SKM-1 treated with dmso at 0.1 percent for 144 hours (cell line): Measurements from ENCODE around the gene ABCC1.
"Not testable (repeated sequence)": the region's sequence is repeated elsewhere in the genome, so short reads cannot be mapped to it uniquely, and the experiment has no call there.

ENCODE experiments used
- DNase-seq: peaks from one replicate; lab custom pipeline; 2025; ENCODE audit not compliant: unreplicated experiment; lab: John Stamatoyannopoulos, UW

Gene ABCC1

DNA sequence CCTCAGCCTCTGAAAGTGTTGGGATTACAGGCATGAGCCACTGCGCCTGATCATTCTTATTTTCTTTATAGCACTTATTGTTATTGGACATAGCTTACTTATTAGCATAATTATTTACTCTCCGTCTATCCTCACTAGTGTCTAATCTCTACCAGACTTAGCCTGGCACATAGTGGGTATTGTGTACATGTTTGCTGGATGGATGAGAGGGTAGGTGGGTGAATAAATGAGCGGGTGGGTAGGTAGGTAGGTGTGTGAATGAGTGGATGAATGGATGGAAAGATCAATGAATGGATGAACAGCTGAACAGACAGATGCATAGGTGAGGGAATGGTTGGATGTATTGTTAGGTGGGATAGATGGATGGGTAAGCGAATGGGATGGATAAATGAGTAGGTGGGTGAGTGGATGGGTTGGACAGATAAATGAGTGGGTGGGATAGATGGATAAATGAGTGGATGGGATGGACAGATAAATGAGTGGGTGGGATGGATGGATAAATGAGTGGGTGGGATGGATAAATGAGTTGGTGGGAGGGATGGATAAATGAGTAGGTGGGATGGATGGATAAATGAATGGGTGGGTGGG lies 222.0 kb downstream of the ABCC1 start:
- no peak for DNase-seq

DNA sequence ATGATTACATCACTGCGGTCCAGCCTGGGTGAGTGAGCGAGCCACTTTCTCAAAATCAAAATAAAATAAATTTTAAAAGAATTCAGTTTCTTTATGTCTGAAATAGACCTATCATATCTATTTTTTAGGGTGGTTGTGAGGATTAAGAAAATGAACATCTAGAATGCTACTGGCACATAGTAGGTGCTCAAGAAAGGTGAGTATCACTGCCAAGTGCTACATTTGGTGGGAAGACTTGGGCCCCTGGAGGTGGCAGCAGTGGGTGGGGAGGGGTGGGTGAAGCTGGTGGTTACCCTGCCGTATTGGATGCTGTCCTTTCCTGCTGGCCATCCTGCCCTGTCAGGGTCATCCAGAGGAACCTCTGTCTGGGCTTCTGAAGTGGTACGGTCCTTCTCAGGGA lies 223.6 kb downstream of the ABCC1 start:
- no peak for DNase-seq

DNA sequence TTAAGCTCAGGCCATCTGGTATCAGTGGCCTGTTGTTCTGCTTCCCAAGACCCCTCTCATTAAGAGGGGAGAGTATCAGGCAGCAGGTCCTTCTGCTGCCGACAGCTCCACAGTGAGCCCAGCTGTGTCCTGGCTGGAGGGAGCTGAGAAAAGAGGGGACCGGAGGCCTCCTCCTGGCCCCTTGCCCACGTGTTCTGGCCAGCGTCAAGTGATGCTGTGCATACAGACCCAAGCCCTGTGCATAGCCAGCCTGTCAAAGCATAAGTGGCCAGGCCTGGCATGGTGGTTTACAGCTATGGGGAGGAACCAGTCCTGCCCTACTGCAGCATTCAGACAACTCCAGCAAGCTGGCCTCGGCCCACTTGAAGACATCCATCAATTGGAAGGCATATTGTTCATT lies 225.9 kb downstream of the ABCC1 start:
- DNase-seq, result no peak

DNA sequence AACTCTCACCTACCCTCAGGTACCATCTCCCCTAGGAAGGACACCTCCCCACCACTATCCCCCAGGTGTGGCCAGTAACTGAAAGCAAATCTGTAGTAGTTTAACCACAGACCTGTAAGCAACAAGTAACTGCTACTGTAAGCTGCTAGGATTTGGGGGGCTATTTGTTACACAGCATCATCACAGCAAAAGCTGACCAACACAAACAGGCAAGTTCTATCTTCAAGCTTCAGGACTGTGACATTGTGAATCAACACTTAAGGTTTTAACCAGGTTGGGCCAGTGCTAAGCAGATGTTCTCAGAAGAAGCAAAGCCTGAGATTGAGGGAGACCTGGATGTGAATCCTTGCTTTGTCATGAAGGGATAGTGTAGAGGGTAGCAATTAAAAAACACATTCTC lies 226.9 kb downstream of the ABCC1 start:
- no peak for DNase-seq

DNA sequence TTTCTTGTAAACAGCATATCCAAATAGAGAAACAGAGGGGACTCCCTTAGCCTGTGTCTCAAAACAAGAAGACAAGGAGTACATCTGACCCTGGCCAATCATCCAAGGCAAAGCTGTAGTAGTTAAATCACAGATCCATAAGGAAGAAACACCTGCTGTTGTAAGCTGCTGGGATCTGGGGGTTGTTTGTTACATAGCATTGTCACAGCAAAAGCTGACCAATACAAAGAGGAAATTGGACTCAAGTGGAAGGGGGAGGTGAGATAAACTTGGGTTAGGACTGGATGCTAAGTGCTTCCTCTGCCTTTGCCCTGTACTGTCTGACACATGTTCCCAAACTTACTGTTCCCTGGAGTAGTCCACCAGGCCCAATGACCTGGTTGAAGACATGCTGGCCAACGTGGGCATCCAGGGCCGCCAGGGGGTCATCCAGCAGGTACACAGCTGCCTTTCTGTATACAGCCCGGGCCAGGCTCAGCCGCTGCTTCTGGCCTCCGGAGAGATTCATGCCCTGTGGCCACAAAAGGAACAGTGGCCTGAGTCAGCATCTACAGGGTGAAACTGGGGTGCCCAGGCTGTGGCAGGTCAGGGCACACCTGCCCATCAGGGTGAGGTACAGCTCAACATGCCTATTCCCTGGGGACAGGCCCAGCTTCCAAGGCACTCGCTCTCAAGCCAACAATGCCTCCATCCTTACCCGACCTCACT lies 229.2 kb downstream of the ABCC1 start:
- no peak for DNase-seq

DNA sequence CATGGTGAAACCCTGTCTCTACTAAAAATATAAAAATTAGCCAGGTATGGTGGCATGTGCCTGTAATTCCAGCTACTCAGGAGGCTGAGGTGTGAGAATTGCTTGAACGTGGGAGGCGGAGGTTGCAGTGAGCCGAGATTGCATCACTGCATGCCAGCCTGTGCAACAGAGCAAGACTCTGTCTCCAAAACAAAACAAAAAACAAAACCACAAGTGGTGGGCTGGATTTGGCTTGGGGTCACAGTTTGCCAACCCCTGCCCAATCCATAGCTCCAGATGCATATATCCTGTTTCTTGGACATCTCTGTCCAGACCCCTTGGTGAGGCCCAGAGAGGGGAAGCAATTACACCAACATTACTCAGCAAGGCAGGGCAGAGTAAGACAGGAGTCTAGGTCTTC lies 232.3 kb downstream of the ABCC1 start:
- not testable (repeated sequence) for DNase-seq

DNA sequence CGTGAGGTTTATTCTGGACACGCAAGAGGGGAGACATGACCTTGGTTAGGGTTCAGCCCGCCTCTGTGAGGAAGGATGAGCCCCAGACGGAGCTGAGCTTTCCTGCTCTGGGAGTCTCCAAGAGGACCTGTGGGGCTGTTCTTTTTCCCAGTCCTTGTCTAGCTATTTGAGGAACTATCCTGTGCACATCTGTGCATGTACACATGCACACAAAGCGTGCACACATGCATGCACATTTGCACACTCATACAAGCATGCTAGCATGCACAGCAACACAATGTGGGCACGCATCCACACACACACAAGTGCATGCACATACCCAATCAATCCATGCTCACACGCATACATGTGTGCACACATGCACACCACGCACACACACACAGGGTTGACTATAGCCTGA lies 233.5 kb downstream of the ABCC1 start:
- DNase-seq, result no peak

DNA sequence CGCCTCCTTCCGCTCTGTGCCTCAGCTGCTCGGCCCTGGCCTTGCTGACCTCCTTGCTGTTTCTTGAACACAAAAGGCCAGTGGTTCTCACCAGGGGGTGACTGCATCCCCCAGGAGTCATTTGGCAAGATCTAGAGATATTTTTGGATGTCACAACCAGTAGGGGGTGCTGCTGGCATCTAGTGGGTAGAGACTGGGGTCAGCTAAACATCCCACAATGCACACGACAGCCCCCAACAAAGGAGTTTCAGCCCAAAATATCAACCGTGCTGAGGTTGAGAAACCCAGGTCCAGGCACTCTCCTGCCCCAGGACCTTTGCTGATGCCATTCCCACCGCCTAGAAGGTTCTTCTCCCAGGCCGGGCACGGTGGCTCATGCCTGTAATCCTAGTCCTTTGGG lies 234.1 kb downstream of the ABCC1 start:
- DNase-seq, result no peak

DNA sequence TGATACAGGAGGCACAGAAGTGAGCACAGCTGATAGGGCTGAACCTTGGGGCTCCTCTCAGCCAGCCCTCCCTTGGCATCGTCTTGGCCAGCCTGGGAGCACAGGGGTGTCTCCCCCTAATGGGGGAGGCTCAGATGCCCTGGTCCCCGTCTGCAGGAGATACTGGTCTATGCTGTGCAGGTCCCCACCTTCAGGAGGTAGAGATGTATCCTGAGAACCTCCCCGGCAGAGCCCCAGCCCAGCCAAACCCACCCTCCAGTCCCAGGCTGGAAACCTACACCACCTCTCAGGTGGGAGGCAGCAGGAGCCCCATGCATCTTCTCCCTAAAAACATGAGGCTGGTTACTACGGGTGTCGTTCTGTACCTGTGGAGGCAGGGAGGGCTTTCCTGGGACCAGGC lies 235.2 kb downstream of the ABCC1 start:
- no peak for DNase-seq

DNA sequence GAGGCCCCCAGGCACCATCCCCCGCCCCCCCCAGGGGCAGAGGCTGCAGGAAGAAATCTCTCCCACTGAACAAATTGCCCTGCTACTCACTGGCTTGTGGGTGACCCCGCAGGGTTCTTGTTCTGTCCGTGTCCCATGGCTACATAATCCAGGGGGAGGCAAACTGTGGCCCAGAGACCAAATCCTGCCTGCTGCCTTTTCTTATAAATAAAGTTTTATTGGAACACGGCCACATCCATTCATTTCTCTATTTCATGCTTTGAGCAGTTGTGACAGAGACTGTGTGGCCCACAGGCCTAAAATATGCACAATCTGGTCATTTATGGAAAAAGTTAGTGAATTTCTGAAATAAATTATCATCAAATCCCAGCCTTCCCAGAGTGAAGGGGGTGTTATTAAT lies 235.7 kb downstream of the ABCC1 start:
- DNase-seq, result no peak

DNA sequence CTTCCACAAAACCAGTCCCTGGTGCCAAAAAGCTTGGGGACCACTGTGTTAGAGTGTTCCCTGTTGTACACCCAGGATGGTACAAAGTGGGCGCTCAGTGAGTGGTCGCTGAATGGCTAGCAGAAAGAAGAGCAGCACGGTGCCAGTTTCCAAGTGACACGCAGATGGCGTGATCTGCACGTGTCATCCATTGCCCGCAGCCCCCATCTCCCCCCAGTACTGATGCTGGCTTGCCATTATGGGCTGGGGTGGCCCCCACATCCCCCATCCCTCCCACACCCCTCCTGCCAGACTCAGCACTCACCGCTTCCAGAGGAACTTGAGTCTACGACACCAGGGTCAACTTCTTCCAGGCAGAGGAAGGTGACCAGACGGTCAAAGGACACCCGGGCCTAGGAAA lies 237.4 kb downstream of the ABCC1 start:
- DNase-seq, result no peak

DNA sequence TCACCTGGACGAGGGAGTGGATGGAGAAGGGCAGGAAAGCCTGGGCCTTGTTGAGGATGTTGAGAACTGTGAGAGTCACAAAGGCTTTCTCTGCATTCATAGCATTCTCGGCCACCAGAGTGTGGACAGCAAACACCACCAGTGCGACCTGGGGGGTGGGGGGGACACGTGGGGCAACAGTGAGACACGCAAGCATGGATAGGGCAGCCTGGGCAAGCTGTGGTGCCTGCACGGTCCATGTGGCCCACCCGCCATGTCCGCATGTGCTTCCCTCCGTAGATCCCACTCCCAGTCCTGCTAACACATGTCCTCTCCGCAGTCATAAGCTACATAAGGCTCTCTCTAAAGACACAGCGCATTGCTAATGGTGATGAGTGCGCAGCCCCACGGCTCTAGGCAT lies 239.4 kb downstream of the ABCC1 start:
- no peak for DNase-seq

DNA sequence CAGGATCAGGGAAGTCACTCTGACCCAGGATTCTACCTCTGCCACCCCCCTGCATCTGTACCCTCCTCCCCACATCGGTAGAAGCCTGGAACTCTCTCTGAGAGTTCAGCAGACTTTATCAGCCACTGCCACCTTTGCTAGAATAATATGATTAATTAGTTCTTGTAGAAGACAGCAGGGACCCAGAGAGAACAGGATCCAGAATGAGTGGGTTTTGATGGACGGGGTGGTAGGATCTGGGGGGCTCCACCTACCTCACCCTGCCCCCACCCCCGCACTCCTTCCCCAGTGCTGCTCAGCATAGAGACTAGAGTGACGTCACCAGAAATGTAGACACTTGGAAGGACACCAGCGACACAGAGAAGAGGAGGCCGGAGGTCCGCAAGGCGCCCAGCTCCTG lies 240.4 kb downstream of the ABCC1 start:
- DNase-seq, result no peak

DNA sequence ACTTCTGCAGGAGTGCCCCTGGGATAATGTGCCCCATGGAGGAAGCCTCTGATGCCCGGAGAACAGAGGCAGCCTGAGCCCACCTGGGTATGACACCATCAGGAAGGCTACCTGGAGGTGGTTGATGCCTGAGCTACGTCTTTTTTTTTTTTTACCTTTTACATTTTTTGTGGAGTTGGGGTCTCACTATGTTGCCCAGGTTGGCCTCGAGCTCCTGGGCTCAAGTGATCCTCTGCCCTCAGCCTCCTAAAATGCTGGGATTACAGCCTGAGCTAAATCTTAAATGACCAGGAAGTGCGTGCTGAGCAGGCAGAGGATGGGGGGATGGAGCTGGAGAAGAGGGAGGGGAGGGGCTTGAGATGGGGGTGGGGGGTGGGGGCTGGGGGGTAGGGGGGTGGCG lies 241.1 kb downstream of the ABCC1 start:
- no peak for DNase-seq

DNA sequence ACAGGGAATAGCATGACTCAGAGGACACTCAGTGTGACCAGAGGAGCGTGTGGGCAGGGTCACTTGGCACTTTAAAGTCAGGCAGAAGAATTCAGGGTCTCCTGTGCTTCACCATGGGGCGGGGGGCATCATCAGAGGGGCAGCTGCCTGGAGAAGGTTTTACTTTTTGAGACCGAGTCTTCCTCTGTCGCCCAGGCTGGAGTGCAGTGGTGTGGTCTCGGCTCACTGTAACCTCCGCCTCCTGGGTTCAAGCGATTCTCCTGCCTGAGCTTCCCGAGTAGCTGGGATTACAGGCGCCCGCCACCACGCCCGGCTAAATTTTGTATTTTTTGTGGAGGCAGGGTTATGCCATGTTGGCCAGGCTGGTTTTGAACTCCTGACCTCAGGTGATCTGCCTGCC lies 241.6 kb downstream of the ABCC1 start:
- DNase-seq, result not testable (repeated sequence)

DNA sequence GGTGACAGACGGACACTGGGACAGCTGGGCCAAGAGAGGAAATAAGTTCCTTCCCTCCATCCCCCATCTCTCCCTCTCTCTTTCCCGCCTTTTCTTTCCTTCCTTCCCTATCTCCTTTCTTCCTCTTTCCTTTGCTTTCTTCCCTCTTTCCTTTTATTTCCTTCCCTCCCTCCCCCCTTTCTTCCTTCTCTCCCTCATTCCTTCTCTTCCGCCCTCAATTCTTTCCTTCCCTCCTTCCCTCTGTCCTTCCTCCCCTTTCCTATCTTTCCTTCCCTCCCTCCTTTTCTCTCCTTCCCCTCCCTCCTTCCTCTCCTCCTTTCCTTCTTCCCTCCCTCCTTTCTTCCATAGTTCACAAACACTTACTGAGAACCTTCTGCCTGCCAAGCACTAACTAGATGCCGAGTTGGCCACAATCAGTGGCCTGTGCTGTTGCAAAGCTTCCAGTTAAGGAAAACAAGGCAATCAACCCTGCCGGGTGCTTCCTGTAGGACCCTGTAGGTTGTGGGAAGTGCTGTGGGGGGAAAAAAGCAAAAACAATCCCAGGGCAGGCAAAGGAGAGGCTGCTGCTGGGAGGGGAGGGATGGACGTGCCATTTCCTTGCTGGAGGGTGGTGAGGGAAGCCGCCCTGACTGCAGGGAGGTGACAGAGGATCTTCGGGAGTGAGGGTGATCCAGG lies 242.2 kb downstream of the ABCC1 start:
- no peak for DNase-seq
